Activated T-cell treated with anti-CD3 and anti-CD28 coated beads for 48 hours (primary cell): ENCODE data around the gene POLD2.

Experiments
- DNase-seq: peaks from one replicate; pipeline ENCODE4 v3.0.0-alpha.2; 2020; ENCODE audit warnings: low read depth

Gene POLD2

GRCh38 chr7:44102846-44103565 lies 20.3 kb downstream of the POLD2 start:
- DNase-seq, result no peak

GRCh38 chr7:44101966-44102845 lies 21.1 kb downstream of the POLD2 start:
- DNase-seq, result no peak

GRCh38 chr7:44101303-44101965 lies 21.9 kb downstream of the POLD2 start:
- no peak for DNase-seq

DNA sequence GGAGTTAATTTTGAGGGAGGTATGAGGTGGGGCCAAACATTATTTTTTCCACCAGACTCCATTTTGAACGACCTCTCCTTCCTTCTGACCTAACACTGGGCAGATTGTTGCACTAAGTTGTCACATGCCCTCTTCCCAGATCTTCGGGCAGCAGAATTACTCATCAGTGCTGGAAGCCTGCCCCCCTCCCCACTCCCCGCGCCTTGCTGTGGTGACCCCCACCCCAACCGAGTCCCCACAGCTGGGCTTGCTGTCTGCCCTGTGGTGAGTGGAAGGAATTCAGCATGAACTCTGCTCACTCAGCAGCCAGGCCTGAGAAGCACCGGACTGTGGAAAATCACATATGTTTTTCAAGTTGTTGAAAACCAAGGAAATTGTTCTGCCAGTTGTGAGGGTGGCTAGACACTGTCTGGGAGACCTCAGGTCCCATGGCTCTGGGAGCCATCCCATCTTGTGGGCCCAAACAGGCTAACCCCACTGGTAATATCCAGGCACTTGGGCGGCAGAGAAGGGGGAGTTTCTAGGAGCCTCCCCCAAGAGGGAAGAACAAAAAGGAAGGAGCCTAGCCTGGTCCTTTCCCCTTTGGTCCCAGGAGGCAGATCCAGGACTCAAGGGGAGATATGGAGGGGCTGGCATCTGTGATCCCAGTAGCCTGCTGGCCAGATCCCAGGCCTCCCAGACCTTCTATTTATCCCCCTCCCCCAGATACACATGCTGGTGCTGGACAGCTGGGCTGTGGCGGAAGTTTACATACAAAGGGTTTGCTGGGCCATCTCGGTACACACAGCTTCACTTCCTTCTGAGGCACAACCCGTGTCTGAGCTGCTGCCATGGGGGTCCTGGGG lies 22.7 kb downstream of the POLD2 start:
- no peak for DNase-seq

- DNase-seq, result no peak
These were observed 23.7 kb downstream of the POLD2 start for GRCh38 chr7:44099669-44100068.

GRCh38 chr7:44098092-44099068 lies 25.0 kb downstream of the POLD2 start:
- no peak for DNase-seq

DNA sequence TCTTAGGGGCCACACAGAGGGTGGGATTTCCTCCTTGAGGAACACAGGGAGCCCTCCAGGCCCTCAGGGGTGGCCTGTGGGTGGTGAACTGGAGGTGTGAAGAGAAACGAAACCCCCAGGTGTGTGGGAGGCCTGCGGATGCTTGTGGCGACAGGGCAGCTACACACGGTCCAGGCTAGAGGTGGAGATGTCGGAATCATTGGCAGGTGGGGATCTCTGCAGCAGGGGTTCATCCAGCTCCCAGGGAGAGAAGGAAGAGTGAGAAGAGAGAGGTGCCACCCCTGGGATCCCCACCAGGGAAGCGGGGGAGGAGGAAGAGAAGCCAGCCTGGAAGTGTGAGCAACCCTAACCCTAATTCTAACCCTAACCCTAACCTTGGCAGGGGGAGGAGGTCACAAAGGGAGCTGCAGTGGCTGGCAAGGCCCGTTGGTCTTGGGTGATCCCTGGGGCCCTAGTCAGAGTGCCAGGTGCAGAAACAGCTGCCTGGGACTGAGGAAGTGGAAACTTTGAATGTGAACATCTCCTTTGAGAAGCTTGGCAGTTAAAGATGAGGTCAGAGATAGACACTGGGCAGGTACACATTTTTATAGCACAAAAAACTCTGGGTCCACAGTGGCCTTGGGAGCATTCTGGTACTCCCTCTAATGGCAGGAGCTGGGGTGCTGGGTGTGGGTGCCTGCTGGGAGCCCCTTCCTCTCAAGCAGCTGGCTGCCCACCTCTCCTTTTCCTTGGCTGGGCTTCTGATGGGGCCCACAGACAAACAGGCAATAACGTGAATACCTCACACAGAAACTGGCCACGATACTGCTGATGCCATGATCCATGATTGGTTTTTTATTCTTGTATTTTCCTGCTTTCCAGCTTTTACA lies 26.1 kb downstream of the POLD2 start:
- DNase-seq, result no peak

GRCh38 chr7:44096326-44096881 lies 26.9 kb downstream of the POLD2 start:
- no peak for DNase-seq

DNA sequence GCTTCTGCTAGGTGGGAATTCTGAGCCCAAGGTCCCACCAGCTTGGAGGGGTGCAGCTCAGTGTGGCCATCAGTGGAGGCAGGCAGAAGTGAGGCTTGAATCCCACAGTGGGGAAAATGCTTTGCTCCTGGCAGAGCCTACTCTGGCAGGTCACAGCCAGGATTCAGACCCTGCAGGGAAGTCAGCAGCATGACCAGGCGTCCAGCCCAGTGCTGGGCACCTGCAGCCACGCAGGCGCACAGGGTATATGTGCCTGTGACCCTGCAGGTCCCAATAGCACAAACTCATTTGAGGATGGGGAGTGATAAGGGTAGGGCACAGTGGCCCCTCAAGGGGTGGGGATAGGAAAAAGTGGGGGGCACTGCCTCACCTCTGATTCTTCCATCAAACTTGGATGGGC lies 27.6 kb downstream of the POLD2 start:
- DNase-seq, result no peak

DNA sequence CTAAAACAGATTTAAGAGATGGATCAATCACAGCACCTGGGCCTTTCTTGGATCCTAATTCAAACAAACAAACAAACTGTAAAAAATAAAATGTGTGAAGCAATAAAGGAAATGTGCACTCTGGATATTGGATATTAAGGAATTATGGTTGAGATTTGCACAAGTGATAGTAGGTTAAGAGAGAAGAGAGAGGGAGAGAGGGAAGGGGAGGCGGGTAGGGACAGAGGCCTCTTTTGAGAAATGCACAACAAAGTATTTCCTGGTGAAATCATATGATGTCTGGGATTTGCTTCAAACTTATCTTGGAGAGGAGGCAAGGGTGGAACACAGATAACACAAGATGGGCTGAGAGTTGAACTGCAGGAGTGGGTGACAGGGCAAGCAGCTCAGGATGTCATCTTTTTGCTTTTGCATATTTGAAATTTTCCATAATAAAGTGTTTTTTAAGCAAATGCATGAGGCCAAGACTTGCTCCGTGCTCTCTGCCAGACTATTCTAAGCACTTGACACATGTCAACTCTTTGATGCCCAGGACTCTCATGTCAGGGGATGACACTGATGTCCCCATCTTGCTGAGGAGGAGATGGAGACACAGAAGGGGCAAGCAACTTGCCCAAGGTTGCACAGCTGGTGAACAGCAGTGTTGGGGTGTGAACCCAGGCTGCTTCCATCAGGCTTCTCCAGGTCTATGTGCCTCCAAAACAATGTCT lies 28.3 kb downstream of the POLD2 start:
- DNase-seq, result no peak

DNA sequence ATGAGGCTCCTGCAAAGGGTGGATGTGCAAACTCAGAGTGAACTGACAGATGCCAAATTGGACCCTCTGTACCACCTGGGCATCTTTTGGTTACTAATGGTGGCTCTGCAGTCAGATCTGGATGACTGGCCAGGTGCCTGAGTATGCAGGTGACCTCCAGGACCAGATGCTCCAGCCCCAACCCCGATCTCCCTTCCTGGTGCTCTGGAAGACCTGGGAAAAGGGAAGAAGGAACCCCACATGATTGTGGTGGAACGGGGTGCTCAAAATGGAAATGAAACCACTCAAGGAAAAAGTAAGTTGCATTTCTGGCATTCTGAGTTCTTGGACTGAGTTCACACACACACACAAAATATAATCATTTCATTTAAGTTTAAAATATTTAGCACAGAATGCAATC lies 29.0 kb downstream of the POLD2 start:
- DNase-seq, result no peak

DNA sequence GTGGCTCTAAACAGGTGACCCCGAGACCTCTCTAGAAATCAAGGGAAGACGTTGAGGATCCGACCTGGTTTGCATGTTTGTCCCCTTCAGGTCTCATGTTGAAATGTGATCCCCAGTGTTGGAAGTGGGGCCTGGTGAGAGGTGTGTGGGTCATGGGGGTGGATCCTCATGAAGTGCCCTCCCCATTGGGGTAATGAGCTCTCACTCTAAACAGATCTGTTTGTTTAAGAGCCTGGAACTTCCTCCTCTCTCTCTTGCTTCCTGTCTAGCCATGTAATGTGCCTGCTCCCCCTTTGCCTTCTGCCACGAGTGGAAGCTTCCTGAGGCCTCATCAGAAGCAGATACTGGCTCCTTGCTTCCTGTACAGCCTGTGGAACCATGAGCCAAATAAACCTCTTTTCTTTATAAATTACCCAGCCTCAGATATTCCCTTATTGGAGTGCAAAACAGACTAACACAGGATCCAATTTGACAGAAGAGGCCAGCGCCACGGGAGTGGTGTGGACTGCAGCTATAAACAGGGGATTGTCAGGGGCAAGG lies 30.2 kb downstream of the POLD2 start:
- DNase-seq, result no peak

DNA sequence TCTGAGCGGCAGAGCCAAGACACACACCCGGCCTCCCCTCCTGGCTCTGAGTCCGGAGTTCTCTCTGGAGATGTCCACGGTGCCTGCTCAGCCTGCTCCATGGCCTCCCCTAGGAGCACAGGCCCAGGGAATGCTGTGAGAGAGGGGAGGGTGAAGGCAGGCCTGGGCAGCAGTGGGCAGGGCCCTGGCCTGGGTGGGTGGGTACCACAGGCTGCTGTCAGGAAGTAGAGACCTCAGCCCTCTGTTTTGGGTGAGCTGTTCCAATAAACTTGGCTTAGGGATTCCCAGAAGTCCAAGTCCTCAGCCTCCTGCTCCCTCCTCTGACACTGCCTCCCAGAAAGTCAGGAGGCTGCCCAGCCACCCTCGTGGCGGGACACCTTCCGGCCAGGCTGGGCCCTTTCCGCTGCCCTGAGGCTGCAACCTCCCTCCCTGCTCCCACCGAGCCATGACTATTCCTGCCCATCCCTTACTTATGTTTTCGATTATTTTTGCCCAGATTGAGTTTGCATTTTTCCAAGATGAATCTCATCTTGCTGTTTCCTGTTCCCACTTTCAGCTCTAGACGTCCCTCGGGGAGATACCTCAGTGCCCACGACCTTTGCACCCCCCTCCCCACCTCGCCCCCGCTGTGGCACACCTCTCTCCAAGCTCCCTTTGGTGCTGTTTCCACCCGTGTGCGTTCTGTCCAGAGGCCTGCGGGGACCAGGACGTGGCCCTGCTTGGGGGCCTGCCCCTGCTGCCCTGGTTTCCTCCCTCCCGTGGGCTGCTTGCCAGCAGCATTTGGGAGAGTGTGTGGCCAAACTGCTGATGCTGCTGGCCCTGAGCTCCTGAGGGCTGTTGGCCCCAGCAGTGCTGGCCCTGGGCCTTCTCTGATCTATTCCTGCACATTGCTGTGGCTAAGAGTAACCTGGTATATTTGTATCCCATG lies 35.2 kb downstream of the POLD2 start:
- no peak for DNase-seq

GRCh38 chr7:44086627-44087026 lies 36.7 kb downstream of the POLD2 start:
- no peak for DNase-seq

GRCh38 chr7:44085546-44085945 lies 37.8 kb downstream of the POLD2 start:
- DNase-seq, result no peak

GRCh38 chr7:44084701-44085100 lies 38.6 kb downstream of the POLD2 start:
- DNase-seq, result no peak

DNA sequence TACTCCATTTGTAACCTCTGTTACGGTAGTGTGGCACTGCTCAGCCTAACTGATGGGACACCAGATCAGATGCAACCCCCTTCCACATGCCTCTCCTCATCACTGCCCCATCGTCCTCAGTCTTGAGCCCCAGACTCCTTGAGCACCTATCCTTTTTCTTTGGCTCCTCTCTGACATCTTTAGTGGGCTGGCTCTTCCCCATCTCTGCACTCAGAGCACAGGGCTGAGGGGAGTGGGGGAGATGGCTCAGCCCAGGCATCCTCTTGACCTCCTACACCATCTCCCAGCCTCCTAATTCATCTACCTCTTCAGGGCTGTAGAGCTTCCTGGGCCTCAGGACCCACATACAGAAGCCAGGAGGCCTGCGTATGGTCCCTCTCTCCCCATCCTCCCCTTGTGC lies 39.6 kb downstream of the POLD2 start:
- DNase-seq, result no peak
